HL-60/S4 treated with retinoic acid at 250 ng/mL for 4 days and 3 days (cell line): Measurements from ENCODE around the gene COX4I1.
"Not testable (repeated sequence)": the region's sequence is repeated elsewhere in the genome, so short reads cannot be mapped to it uniquely, and the experiment has no call there.

Experiments used
- in situ Hi-C: fragments of 300-500 bp; cut with MboI; formaldehyde crosslinking; loops from 2 replicates; pipeline ENCODE4 v1.7.0; 2022; ENCODE audit warnings: low sequenced_read_pairs

The COX4I1 gene

DNA sequence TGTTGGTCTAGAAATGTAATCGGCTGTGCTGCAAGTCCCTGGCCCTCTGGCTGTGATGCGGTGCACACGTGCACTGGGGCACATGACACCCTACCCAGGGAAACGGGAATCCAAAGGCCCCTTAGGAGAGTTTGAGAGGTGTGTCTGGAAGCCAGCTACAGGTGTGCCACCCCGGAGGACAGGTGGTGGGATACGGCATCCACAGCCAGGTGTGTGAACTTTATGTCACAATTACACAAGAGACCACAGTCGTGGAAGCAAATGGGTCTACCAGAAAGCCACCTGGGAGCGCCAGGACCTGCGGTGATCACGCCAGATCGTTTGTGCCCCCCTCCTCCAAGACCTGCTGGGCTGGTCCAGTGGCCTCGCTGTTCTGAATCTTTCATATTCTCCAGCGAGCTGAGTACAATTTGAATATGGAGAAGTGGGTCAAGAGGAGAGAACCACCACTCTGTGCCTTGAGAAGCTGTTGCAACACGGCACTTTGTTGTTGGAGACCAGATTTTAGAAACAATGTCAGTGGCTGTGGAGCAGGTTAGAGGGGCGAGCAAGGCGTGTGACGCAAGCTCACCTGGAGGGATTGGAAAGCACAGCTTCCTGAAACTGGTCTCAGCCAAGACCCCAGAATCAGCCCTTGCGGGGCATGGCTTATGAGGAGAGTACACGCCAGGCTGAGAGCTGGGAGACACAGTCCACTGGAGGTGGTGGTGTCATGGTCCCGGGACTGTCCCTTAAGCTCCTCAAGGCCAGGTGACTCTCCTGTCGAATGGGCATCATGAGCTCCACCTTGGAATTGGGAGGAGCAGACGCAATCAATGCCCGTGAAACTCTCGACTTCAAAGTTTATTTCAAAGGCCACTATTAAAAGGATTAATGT, 37.4 kb downstream of the COX4I1 start:
- in situ Hi-C loops: no loop called here

- in situ Hi-C loops: not testable (repeated sequence)
Observed at GRCh38 chr16:85837654-85838053, 38.2 kb downstream of the COX4I1 start.

DNA sequence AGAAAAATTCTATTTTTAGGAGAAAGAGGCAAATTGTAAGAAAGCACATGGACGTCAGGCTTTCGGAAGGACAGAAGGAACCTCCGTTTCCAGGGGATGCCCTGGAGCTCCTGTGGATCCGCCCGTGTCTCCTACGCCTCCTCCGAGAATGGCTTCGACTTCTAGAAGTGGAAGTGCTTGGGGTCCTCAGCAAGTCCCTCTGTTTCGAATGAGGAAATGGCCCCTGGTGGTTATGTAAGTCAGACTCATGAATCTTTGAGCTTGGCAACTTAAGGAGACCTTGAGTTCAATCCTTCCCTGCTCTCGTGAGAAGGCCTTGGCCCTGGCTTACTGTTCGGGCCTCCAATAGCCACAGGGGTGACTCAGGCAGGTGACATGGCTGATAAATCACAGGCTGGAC, 38.9 kb downstream of the COX4I1 start:
- in situ Hi-C loops: no loop called here

DNA sequence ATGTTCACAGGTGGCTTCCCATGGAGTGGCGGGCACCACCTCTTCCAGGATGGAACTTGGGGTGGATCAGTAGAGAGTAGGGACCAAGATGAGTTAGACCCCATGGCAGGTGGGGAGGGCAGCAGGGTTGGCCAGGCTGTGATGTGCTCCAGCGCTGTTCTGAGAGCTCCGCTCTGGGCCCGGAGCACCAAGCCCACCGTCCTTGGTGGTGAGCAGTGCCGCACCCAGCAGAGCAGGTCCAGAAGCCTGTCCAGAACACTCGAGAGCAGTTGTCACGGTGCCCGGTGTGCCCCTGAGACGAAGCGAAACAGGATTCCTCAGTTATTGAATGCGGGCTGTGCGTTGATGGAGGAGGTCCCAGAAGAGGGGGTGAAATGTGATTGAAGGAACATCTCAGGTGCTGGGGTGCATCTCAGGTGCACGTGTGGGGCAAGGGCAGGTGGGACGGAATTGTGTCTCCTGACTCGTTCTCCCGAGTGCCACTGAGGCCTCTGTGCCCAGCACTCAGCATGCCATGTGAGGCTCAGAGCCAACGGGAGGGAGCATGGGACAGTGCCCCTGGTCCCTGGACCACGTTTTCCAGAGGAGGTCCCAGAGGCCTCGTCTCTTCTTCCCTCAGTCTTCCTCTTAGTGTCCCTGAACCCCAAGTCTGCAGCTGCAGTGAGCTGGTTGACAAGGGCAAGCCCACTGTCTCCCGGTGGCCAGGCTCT, 39.5 kb downstream of the COX4I1 start:
- in situ Hi-C loops: no loop called here

DNA sequence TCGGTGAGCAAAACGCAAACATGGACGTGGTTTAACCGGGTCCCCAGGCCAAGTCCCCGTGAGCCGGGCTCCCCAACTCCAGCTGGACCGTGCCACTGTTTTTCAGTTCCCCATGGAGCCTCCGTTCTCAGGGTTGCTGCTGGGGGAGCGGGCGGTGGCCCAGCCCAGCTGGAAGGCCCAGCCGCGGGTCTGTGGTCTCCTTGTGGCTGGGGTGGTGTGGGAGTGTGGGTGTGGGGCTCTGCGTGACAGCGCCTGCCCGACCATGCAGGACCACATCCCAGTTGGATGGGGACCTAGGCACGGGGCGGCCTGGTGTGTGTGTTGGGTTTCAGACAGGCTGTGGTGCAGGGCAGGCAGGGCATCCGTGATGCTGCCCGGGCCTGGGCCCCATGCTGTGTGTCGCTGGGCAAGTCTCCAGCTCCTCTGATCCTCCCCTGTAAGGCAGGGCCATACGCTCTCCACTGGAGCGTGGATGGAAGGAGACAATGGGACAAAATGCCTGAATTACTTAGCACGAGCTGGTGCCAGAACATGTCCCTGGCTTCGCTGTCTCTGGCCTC, 40.3 kb downstream of the COX4I1 start:
- in situ Hi-C loops: no loop called here

GRCh38 chr16:85840395-85840794, 40.9 kb downstream of the COX4I1 start:
- in situ Hi-C loops: no loop called here

DNA sequence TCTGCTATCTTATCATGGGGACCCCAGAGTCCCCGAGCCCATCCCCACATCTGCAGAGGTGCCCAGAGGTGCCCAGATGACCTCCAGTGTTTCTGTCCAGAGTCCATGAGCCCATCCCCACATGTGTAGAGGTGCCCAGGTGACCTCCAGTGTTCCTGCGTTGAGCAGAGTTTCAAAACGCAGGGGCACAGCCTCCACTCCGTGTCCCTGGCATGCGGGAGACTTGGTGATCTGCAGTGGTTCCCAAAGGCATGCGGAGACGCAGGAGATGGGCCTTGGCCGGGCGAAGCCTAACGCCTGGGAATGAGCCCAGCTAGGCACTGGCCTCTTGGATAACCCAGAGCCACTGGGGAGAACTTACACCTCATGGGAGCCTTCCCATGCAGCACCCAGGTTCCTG, 41.3 kb downstream of the COX4I1 start:
- in situ Hi-C loops: no loop called here

DNA sequence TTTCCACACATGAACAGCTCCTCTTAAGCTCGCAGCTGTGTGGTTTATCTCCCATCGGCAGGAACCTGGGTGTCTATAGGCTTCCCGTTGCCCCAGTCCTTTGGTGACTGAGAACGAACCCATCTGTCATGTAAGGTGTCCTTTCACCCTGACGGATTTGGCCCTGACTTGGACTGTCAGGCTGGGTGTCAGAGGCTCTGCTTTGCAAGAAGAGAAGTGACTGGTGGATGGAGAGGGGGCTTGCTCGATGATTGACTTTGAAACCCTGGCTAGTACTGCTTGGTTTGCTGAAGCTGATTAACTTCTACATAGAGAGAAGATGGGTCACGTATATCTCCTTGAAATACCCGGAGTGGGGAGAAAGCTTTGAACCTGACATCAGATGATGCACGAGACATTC, 42.9 kb downstream of the COX4I1 start:
- in situ Hi-C loops: no loop called here

- in situ Hi-C loops: no loop called here
Observed at GRCh38 chr16:85842848-85843247, 43.4 kb downstream of the COX4I1 start.

- in situ Hi-C loops: no loop called here
Observed at GRCh38 chr16:85843471-85844168, 44.1 kb downstream of the COX4I1 start.

DNA sequence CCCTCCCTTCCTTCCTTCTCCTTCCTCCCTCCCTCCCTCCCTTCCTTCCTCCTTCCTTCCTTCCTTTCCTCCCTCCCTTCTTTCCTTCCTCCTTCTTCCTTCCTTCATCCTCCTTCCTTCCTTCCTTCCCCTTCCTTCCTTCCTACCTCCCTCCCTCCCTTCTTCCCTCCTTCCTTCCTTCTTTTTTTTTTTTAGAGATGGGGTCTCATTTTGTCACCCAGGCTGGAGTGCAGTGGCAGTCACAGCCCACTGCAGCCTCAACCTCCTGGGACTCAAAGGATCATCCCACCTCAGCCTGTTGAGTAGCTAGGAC, 44.6 kb downstream of the COX4I1 start:
- in situ Hi-C loops: no loop called here

DNA sequence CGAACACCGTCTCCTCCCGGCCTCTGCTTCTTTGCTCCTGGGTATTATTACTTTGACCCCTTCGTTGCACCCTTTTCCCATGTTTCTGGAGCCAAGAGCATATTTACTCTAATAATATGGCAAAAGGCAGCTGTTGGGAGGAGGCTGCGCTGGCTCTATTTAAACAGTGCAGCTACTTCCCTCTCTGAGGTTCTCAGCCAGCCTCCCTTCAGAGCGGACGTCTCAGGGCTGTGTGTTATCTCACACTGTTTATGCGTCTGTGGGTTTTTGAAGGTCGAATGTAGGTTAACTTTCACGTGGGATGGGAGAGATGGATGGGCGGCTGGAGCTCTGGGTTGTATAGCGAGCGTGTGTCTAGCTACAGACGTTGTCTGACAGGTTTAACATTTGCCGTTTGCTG, 45.3 kb downstream of the COX4I1 start:
- in situ Hi-C loops: no loop called here

DNA sequence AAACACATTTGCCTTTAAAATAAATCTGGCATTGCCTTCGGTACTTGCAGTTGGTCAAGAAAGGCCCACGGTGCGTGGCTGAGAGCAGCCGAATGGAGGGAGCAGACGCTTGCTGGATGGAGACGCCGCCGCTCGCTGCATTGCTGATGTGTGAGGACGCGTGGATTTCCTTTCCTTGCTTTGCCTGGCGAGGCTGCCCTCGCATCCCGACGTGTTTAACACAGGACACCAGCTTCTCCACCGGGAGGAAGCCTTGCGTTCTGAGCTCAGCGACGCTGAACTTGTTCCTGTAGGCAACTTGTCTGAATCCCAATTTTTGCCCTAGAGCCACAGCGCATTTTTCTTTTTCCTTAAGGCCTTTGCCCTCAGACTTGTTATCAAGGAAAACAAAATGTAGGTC, 45.8 kb downstream of the COX4I1 start:
- in situ Hi-C loops: no loop called here

DNA sequence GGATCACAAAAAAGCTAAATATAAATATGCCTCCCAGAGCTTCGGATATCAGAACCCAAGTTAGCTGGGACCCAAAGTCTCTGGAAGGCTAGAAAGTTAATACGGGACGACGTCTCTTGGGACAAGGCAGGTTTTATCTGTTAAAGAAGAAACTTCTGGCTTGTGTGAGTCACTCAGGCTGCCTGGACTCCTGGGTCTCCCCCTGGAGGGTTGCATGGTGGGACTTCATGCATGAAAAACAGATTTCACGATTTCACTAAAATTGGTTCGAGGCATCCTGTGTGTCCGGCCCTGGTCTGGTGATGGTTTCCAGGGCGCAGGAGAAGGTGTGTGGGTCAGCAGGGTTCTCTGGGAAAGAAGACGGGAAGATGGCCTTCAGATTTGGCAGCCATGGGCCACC, 47.0 kb downstream of the COX4I1 start:
- in situ Hi-C loops: no loop called here

DNA sequence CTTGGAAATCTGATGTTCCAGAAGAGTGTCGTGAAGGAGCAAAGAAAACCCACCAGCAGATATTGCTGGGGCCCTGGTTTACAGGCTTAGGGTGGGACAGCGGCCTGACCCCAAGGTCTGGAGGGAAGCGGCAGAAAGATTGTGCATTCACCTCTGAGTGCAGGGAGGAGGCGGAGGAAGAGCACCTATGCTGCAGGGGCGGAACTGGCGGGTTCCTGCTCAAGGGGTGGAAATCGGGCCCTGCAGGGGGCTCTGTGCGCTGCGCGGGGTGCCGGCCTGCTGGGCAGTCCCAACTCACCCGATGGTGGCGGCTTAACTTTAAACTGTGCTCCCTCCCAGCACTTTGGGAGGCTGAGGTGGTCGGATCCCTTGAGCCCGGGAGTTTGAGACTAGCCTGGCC, 47.5 kb downstream of the COX4I1 start:
- in situ Hi-C loops: no loop called here

DNA sequence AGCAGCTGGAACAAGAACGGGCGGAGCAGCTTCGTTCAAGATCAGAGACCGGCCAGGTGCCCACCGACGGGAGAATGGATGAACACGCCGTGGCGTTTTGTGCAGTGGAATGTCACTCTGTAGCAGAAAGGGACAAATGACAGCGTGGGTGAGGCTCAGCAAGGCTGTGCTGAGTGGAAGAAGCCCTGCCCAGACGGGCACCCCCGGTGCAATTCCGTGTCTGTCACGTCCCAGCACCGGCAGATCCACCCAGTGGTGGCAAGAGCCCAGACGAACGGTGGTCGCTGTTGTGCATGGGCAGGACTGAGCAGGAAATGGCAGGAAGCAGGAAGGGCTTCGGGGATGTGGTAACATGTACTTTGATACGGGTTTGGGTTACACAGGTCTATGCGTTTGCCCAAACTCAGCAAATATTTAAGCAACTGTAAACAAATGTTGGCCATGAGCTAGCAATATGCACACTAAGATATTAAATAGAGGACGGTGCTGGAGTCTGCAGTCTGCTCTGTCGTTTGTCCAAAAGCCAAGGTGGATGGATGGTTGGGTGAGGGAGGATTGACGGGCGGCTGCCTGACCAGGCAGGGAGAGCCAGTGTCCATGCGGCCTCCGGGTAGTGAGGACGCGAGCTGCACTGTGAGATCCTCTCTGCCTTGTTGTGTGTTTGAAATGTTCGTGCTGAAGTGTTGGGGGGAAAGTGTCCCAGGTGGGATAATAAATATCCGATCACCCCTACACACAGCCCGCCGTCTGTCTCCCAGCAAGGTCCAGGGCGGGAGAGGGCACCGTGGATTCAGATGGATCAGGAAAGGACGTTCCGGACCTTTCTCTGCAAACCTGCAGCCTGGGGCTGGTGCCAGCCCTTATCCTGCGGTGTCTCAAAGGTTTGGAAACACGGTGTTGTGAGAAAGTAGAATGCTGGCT, 48.4 kb downstream of the COX4I1 start:
- in situ Hi-C loops: no loop called here

- in situ Hi-C loops: no loop called here
Observed at GRCh38 chr16:85848986-85849385, 49.5 kb downstream of the COX4I1 start.

- in situ Hi-C loops: no loop called here
Observed at GRCh38 chr16:85849388-85849787, 49.9 kb downstream of the COX4I1 start.

- in situ Hi-C loops: no loop called here
Observed at GRCh38 chr16:85850344-85850880, 50.9 kb downstream of the COX4I1 start.
